ENCODE measurements around the gene MOCS1. TPM values are rescaled to one million over a fixed set of nuclear protein-coding genes. Genes with fewer than 3 reads are reported as not detected.

The MOCS1 gene
- 3.3 to 4.1 TPM (median 3.8 TPM) in 3 replicates for total RNA-seq

GRCh38 chr6:39934131-39934757, at the start of gene MOCS1:
TSS of gene MOCS1 (minus strand) at chr6:39934462. CDS start at chr6:39934417, 45 bp downstream.
- TF ChIP-seq CTCF (IDR thresholded peaks at IDR 0.05; ENCODE audit: unreplicated experiment), result no peak
- peak within 1 kb of the TSS; percentile 81 for H3K4me3 Mint-ChIP-seq
- H3K4me1 Mint-ChIP-seq, result peaks cover 13% of the 10 kb centered on the region
- DNase-seq (ENCODE audit: low spot score in 2 of 2, unreplicated experiment in 2 of 2), result peak in 1 of 2 experiments; percentile 45
- no peaks in the 10 kb centered on the region for H3K9me3 Mint-ChIP-seq
- H3K27me3 Mint-ChIP-seq (ENCODE audit: low read depth), result peaks cover 17% of the 10 kb centered on the region
- H3K27ac Mint-ChIP-seq, result no peak within 1 kb of the TSS
- no peaks in the 10 kb centered on the region for H3K36me3 Mint-ChIP-seq

GRCh38 chr6:39984051-39984450, 49.8 kb upstream of the MOCS1 start:
- Mint-ChIP-seq H3K36me3 (no peaks in the 10 kb centered on the region), H3K9me3 (no peaks in the 10 kb centered on the region), H3K4me3 (no peak overlapping the region), H3K27ac (no peak overlapping the region), H3K27me3 (ENCODE audit: low read depth) (peaks cover 24% of the 10 kb centered on the region), H3K4me1 (peaks cover 1% of the 10 kb centered on the region)
- DNase-seq (ENCODE audit: low spot score in 2 of 2, unreplicated experiment in 2 of 2), result no peak
- no peak for TF ChIP-seq CTCF (IDR thresholded peaks at IDR 0.05; ENCODE audit: unreplicated experiment)

- H3K9me3 Mint-ChIP-seq, result no peaks in the 10 kb centered on the region
- peaks cover 32% of the 10 kb centered on the region for H3K27me3 Mint-ChIP-seq (ENCODE audit: low read depth)
- TF ChIP-seq CTCF (IDR thresholded peaks at IDR 0.05; ENCODE audit: unreplicated experiment), result no peak
- H3K36me3 Mint-ChIP-seq, result no peaks in the 10 kb centered on the region
- peaks cover 1% of the 10 kb centered on the region for H3K4me1 Mint-ChIP-seq
- DNase-seq (ENCODE audit: low spot score in 2 of 2, unreplicated experiment in 2 of 2), result no peak
- H3K27ac Mint-ChIP-seq, result no peak overlapping the region
- no peak overlapping the region for H3K4me3 Mint-ChIP-seq
These were observed 48.9 kb upstream of the MOCS1 start for GRCh38 chr6:39983193-39983592.

DNA sequence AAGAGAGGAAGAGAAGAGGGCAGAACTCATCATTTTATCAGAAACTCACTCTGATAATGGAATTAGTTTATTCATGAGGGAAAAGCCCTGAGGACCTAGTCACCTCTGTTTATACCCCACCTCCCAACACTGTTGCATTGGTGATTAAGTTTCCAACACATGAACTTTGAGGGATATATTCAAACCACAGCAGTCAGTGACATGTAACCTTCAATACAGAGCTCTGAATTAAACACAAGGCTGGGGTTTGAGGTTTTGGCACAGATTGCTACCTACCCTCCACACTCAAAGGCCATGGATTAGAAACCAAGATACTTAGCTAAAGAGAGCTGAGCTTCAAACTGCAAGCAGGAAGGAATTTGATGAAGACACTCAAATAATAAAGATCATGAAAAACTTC, 48.5 kb upstream of the MOCS1 start:
- Mint-ChIP-seq H3K4me1 (peaks cover 1% of the 10 kb centered on the region), H3K27me3 (ENCODE audit: low read depth) (peaks cover 33% of the 10 kb centered on the region), H3K9me3 (no peaks in the 10 kb centered on the region), H3K4me3 (no peak overlapping the region), H3K27ac (no peak overlapping the region), H3K36me3 (no peaks in the 10 kb centered on the region)
- DNase-seq (ENCODE audit: low spot score in 2 of 2, unreplicated experiment in 2 of 2), result no peak
- TF ChIP-seq CTCF (IDR thresholded peaks at IDR 0.05; ENCODE audit: unreplicated experiment), result no peak

- Mint-ChIP-seq H3K27ac (no peak overlapping the region), H3K9me3 (no peaks in the 10 kb centered on the region)
These were observed 46.7 kb upstream of the MOCS1 start for GRCh38 chr6:39980839-39981580.

More at GRCh38 chr6:39980839-39981580, 46.7 kb upstream of the MOCS1 start:
- DNase-seq (ENCODE audit: low spot score in 2 of 2, unreplicated experiment in 2 of 2), result no peak
- TF ChIP-seq CTCF (IDR thresholded peaks at IDR 0.05; ENCODE audit: unreplicated experiment), result peak; percentile 49
- peaks cover 1% of the 10 kb centered on the region for H3K4me1 Mint-ChIP-seq
- H3K36me3 Mint-ChIP-seq, result no peaks in the 10 kb centered on the region
- H3K27me3 Mint-ChIP-seq (ENCODE audit: low read depth), result peaks cover 48% of the 10 kb centered on the region
- H3K4me3 Mint-ChIP-seq, result no peak overlapping the region

All from mesothelial cell of epicardium (in vitro differentiated cells).